IMR-90 (cell line): ENCODE results near the gene MAML2. TPM values are rescaled to one million over a fixed set of nuclear protein-coding genes. Genes with fewer than 3 reads are reported as not detected.

Experiments used
- ATAC-seq: fragments of 200-7000 bp; cut with Tn5 transposase; 2 replicates; pipeline ENCODE4 v1.9.1; 2020; ENCODE audit warnings: low read depth, mild to moderate bottlenecking, moderate library complexity
- BruUV-seq: library from RNA; stranded (reverse); fragments of 400-500 nt; replicated peaks from 2 replicates; lab custom pipeline; 2021; lab: Mats Ljungman, UMichigan
- CTCF ChIA-PET: fragments of 300-600 bp; formaldehyde crosslinking; extraction: SDS; loops from one replicate; lab custom pipeline; 2021; ENCODE audit warnings: antibody characterized with exemption; lab: Yijun Ruan, JAX
- POLR2A ChIA-PET: fragments of 300-600 bp; sonication (Branson Sonifier 250); formaldehyde crosslinking; loops from one replicate; lab custom pipeline; 2022; ENCODE audit warnings: antibody characterized with exemption; ENCODE audit not compliant: unreplicated experiment; lab: Charles Lee
- DNase-seq: peaks from one replicate; pipeline ENCODE4 v3.0.0; 2013
- H2AFZ ChIP-seq: replicated peaks from 2 replicates; pipeline ENCODE3; 2013; ENCODE audit warnings: low read length, mild to moderate bottlenecking; ENCODE audit not compliant: poor library complexity
- H2AK5ac ChIP-seq: 2 replicates; pipeline ENCODE4 v1.6.1; 2013; ENCODE audit warnings: low read depth, low read length, inconsistent platforms
- H2AK9ac ChIP-seq: replicated peaks from 2 replicates; pipeline ENCODE3; 2013; ENCODE audit warnings: mild to moderate bottlenecking, low read depth, low read length, moderate library complexity; ENCODE audit not compliant: poor library complexity
- H2BK120ac ChIP-seq: 2 replicates; pipeline ENCODE4 v1.6.1; 2013; ENCODE audit warnings: low read depth, low read length, inconsistent platforms
- H2BK15ac ChIP-seq: 3 replicates; pipeline ENCODE4 v1.6.1; 2013; ENCODE audit warnings: low read depth, low read length, inconsistent platforms
- H2BK20ac ChIP-seq: 2 replicates; pipeline ENCODE4 v1.6.1; 2013; ENCODE audit warnings: low read depth, mild to moderate bottlenecking, inconsistent platforms, low read length, moderate library complexity
- H2BK5ac ChIP-seq: 2 replicates; pipeline ENCODE4 v1.6.1; 2013; ENCODE audit warnings: mild to moderate bottlenecking, low read depth, low read length, inconsistent platforms; ENCODE audit not compliant: poor library complexity, severe bottlenecking
- H3K14ac ChIP-seq: replicated peaks from 2 replicates; pipeline ENCODE4 v1.6.1; 2013; ENCODE audit warnings: low read depth, low read length, inconsistent platforms
- H3K18ac ChIP-seq: 2 replicates; pipeline ENCODE4 v1.6.1; 2013; ENCODE audit warnings: low read depth, low read length, control low read depth
- H3K23ac ChIP-seq: 2 replicates; pipeline ENCODE4 v1.6.1; 2013; ENCODE audit warnings: low read depth, low read length, inconsistent platforms
- H3K27ac ChIP-seq: 2 replicates; pipeline ENCODE4 v1.5.1; 2013; ENCODE audit warnings: mild to moderate bottlenecking, control low read depth, low read length; ENCODE audit not compliant: insufficient read depth
- H3K27me3 ChIP-seq: 2 replicates; pipeline ENCODE4 v1.6.1; 2013; ENCODE audit warnings: low read length; ENCODE audit not compliant: control insufficient read depth, insufficient read depth
- H3K36me3 ChIP-seq: 2 replicates; pipeline ENCODE4 v1.6.1; 2013; ENCODE audit warnings: low read length, mixed read lengths; ENCODE audit not compliant: control insufficient read depth, insufficient read depth
- H3K4ac ChIP-seq: 2 replicates; pipeline ENCODE4 v1.6.1; 2013; ENCODE audit warnings: low read depth, low read length, inconsistent platforms
- H3K4me1 ChIP-seq: 2 replicates; pipeline ENCODE4 v1.6.1; 2013; ENCODE audit warnings: low read length, mixed read lengths; ENCODE audit not compliant: control insufficient read depth, insufficient read depth
- H3K4me2 ChIP-seq: 2 replicates; pipeline ENCODE4 v1.6.1; 2013; ENCODE audit warnings: low read depth, mild to moderate bottlenecking, control low read depth, low read length, moderate library complexity
- H3K4me3 ChIP-seq: 2 replicates; pipeline ENCODE4 v1.5.1; 2013; ENCODE audit warnings: low read depth, mild to moderate bottlenecking, control low read depth, low read length, moderate library complexity; ENCODE audit not compliant: insufficient read depth
- H3K56ac ChIP-seq: 2 replicates; pipeline ENCODE4 v1.6.1; 2013; ENCODE audit warnings: low read length, inconsistent platforms; ENCODE audit not compliant: insufficient read depth; ENCODE audit errors: extremely low read depth
- H3K79me1 ChIP-seq, 2 experiments: 2 replicates each; pipeline ENCODE4 v1.6.1; 2013; ENCODE audit warnings: low read length in 2 of 2, inconsistent platforms in 1 of 2, low read depth in 1 of 2
- H3K9ac ChIP-seq: 2 replicates; pipeline ENCODE4 v1.6.1; 2013; ENCODE audit warnings: low read depth, low read length, control low read depth
- H3K9me1 ChIP-seq: 2 replicates; pipeline ENCODE4 v1.6.1; 2013; ENCODE audit warnings: low read length, inconsistent platforms; ENCODE audit not compliant: insufficient read depth
- H3K9me3 ChIP-seq: 2 replicates; pipeline ENCODE4 v1.6.1; 2013; ENCODE audit warnings: low read length; ENCODE audit not compliant: control insufficient read depth, insufficient read depth
- H4K20me1 ChIP-seq: 2 replicates; pipeline ENCODE4 v1.6.1; 2013; ENCODE audit warnings: low read length, inconsistent platforms; ENCODE audit not compliant: insufficient read depth
- H4K5ac ChIP-seq: 2 replicates; pipeline ENCODE4 v1.6.1; 2013; ENCODE audit warnings: mild to moderate bottlenecking, low read depth, low read length, control low read depth
- H4K8ac ChIP-seq, 2 experiments: 2 replicates each; pipeline ENCODE4 v1.6.1; 2013; ENCODE audit warnings: low read depth in 2 of 2, low read length in 2 of 2, control low read depth in 1 of 2, inconsistent platforms in 1 of 2
- H4K91ac ChIP-seq: 2 replicates; pipeline ENCODE4 v1.6.1; 2013; ENCODE audit warnings: low read depth, low read length, inconsistent platforms; ENCODE audit not compliant: insufficient read depth
- BHLHE40 ChIP-seq: fragments of 150-350 bp; IDR thresholded peaks from 2 replicates; pipeline ENCODE4 v1.6.1; 2016; ENCODE audit warnings: mild to moderate bottlenecking, low read depth, low read length
- CEBPB ChIP-seq: IDR thresholded peaks from 2 replicates; pipeline ENCODE4 v1.6.1; 2012; ENCODE audit warnings: low read depth, low read length, improper control_type of control experiment
- CHD1 ChIP-seq: IDR thresholded peaks from 2 replicates; pipeline ENCODE4 v1.6.1; 2012; ENCODE audit warnings: low read depth, low read length, improper control_type of control experiment
- FOS ChIP-seq: fragments of 150-350 bp; IDR thresholded peaks from 2 replicates; pipeline ENCODE4 v1.6.1; 2016; ENCODE audit warnings: low read depth, low read length
- MAFK ChIP-seq: IDR thresholded peaks from 2 replicates; pipeline ENCODE4 v1.6.1; 2012; ENCODE audit warnings: low read depth, low read length, improper control_type of control experiment
- MAZ ChIP-seq: IDR thresholded peaks from 2 replicates; pipeline ENCODE4 v1.6.1; 2012; ENCODE audit warnings: low read depth, mild to moderate bottlenecking, low read length, improper control_type of control experiment, moderate library complexity, borderline replicate concordance
- MXI1 ChIP-seq: IDR thresholded peaks from 2 replicates; pipeline ENCODE4 v1.6.1; 2012; ENCODE audit warnings: low read depth, mild to moderate bottlenecking, low read length, moderate library complexity, borderline replicate concordance
- POLR2A ChIP-seq: IDR thresholded peaks from 2 replicates; pipeline ENCODE4 v1.6.1; 2012; ENCODE audit warnings: mild to moderate bottlenecking, low read depth, low read length
- RAD21 ChIP-seq: IDR thresholded peaks from 2 replicates; pipeline ENCODE4 v1.6.1; 2012; ENCODE audit warnings: low read length, improper control_type of control experiment
- RFX5 ChIP-seq: IDR thresholded peaks from 2 replicates; pipeline ENCODE4 v1.8.0; 2012; ENCODE audit warnings: low read depth, mild to moderate bottlenecking, low read length, moderate library complexity
- SMC3 ChIP-seq: fragments of 150-350 bp; IDR thresholded peaks from 2 replicates; pipeline ENCODE4 v1.6.1; 2016; ENCODE audit warnings: low read depth, mild to moderate bottlenecking, antibody characterized with exemption, low read length, moderate library complexity
- WGBS, 2 experiments: methylation state at CpG; one replicate each; pipeline versions ENCODE4 v1.1.5 to v1.1.7; 2013; ENCODE audit warnings: missing lambda C conversion rate in 2 of 2; ENCODE audit not compliant: insufficient read length in 1 of 2; ENCODE audit errors: extremely low coverage in 2 of 2; 5-methylcytosine and 5-hydroxymethylcytosine counted together
- dilution Hi-C: fragments of 300-500 bp; cut with HindIII; formaldehyde crosslinking; loops from one replicate; pipeline ENCODE4 v1.14.3; 2018; ENCODE audit warnings: low sequenced_read_pairs; ENCODE audit not compliant: unreplicated experiment
- in situ Hi-C: fragments of 300-500 bp; cut with MboI; formaldehyde crosslinking; loops from 3 replicates; pipeline ENCODE4 v1.14.3; 2019; ENCODE audit warnings: low sequenced_read_pairs, inconsistent platforms, mixed read lengths
- intact Hi-C: fragments of 100-400 bp; cut with micrococcal nuclease; formaldehyde crosslinking; loops from 2 replicates; pipeline ENCODE4 v1.10.0; 2022
- polyA plus RNA-seq, 3 experiments: library from polyadenylated mRNA; depleted of rRNA; stranded (reverse); fragments of >200 nt; gene quantifications; 2 replicates each; pipeline ENCODE4 v1.2.3, GENCODE V29; 2012; ENCODE audit warnings: low replicate concordance in 1 of 3
- total RNA-seq: library from RNA; depleted of rRNA; stranded (reverse); fragments of >200 nt; gene quantifications from 2 replicates; pipeline ENCODE4 v1.2.3, GENCODE V29; 2012
- TF ChIP-seq, protein P1 (sequence below): fragments of 150-350 bp; IDR thresholded peaks from 2 replicates; pipeline ENCODE4 v1.6.1; 2016; ENCODE audit warnings: low read depth, mild to moderate bottlenecking, low read length, moderate library complexity, borderline replicate concordance
- TF ChIP-seq, protein P2 (sequence below): fragments of 150-350 bp; IDR thresholded peaks from 2 replicates; pipeline ENCODE4 v1.6.1; 2017; ENCODE audit warnings: mild to moderate bottlenecking, antibody characterized with exemption, low read length, low read depth
- TF ChIP-seq, protein P3 (sequence below): conservative IDR thresholded peaks from 2 replicates; pipeline ENCODE4 v1.5.1; 2012; ENCODE audit warnings: mild to moderate bottlenecking, low read depth, low read length, improper control_type of control experiment

The MAML2 gene
- total and polyA plus RNA-seq, 2 of the 4 experiments (the other 2 are of a cell fraction), result 15.0 to 19.5 TPM

DNA sequence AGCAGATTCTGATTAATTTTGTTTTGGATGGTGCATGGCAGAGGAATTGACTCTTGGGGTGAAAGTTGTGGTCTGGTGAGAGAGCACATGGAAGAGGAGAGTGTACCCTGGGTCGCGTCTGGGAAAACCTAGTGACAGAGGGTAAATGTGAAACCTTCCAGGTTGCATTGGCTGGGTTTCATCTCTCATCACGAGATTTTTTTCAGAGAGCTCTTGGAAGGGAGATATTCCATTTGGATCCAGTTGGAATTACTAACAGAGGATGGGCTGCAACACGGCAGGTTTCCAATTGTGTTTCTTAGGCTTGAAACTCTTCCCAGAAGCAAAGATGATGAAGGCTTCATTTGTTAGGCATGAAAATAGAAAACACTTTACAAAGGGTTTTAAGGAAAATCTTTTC, 309.4 kb downstream of the MAML2 start:
- H2AK9ac ChIP-seq, result no peak overlapping the region
- H3K9ac ChIP-seq, result no peak overlapping the region
- no peak overlapping the region for H2BK120ac ChIP-seq
- no peak for TF ChIP-seq RAD21
- no peak for TF ChIP-seq FOS
- no peak for TF ChIP-seq RFX5
- no peak for TF ChIP-seq SMC3
- TF ChIP-seq BHLHE40, result no peak
- TF ChIP-seq POLR2A, result no peak
- TF ChIP-seq MAFK, result no peak
- TF ChIP-seq CHD1, result no peak
- TF ChIP-seq, protein P1, sequence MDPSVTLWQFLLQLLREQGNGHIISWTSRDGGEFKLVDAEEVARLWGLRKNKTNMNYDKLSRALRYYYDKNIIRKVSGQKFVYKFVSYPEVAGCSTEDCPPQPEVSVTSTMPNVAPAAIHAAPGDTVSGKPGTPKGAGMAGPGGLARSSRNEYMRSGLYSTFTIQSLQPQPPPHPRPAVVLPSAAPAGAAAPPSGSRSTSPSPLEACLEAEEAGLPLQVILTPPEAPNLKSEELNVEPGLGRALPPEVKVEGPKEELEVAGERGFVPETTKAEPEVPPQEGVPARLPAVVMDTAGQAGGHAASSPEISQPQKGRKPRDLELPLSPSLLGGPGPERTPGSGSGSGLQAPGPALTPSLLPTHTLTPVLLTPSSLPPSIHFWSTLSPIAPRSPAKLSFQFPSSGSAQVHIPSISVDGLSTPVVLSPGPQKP, result no peak
- TF ChIP-seq MXI1, result no peak
- TF ChIP-seq, protein P2, sequence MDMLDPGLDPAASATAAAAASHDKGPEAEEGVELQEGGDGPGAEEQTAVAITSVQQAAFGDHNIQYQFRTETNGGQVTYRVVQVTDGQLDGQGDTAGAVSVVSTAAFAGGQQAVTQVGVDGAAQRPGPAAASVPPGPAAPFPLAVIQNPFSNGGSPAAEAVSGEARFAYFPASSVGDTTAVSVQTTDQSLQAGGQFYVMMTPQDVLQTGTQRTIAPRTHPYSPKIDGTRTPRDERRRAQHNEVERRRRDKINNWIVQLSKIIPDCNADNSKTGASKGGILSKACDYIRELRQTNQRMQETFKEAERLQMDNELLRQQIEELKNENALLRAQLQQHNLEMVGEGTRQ, result no peak
- TF ChIP-seq CEBPB, result no peak
- TF ChIP-seq MAZ, result no peak
- TF ChIP-seq, protein P3, sequence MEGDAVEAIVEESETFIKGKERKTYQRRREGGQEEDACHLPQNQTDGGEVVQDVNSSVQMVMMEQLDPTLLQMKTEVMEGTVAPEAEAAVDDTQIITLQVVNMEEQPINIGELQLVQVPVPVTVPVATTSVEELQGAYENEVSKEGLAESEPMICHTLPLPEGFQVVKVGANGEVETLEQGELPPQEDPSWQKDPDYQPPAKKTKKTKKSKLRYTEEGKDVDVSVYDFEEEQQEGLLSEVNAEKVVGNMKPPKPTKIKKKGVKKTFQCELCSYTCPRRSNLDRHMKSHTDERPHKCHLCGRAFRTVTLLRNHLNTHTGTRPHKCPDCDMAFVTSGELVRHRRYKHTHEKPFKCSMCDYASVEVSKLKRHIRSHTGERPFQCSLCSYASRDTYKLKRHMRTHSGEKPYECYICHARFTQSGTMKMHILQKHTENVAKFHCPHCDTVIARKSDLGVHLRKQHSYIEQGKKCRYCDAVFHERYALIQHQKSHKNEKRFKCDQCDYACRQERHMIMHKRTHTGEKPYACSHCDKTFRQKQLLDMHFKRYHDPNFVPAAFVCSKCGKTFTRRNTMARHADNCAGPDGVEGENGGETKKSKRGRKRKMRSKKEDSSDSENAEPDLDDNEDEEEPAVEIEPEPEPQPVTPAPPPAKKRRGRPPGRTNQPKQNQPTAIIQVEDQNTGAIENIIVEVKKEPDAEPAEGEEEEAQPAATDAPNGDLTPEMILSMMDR, result no peak
- no peak overlapping the region for H3K4me2 ChIP-seq
- H3K4me3 ChIP-seq, result no peak overlapping the region
- no peak overlapping the region for H4K8ac ChIP-seq
- no peaks in the 10 kb centered on the region for H3K27me3 ChIP-seq
- H2BK5ac ChIP-seq, result no peak overlapping the region
- H3K79me1 ChIP-seq, result peaks cover 16 to 20% of the 10 kb centered on the region in 2 experiments; a peak in 3 of 4 replicates
- H3K36me3 ChIP-seq, result peaks cover 3% of the 10 kb centered on the region
- ChIA-PET POLR2A (no interaction called here), CTCF (interaction anchor here (1.4 kb wide), 1 partner anchor 308 kb away, joined by 3 read pairs; no protein-coding TSS in a partner anchor)
- dilution Hi-C loops, result loop anchor here (25.0 kb wide), 1 partner anchor 329 kb away; no protein-coding TSS in a partner anchor
- no TSS peak for BruUV-seq
- H3K56ac ChIP-seq, result no peak overlapping the region
- no peak overlapping the region for H3K4ac ChIP-seq
- H2BK20ac ChIP-seq, result no peak overlapping the region
- H4K20me1 ChIP-seq, result no peaks in the 10 kb centered on the region
- DNase-seq (no peak), ATAC-seq (no peak)
- H2AFZ ChIP-seq, result no peak overlapping the region
- no peaks in the 10 kb centered on the region for H3K9me1 ChIP-seq
- in situ Hi-C loops, result no loop called here
- H3K23ac ChIP-seq, result no peak overlapping the region
- H2BK15ac ChIP-seq, result no peak overlapping the region
- H4K5ac ChIP-seq, result no peak overlapping the region; the same call in 1 of the 2 replicates
- H3K18ac ChIP-seq, result no peak overlapping the region
- H2AK5ac ChIP-seq, result no peak overlapping the region
- no peak overlapping the region for H4K91ac ChIP-seq
- no peaks in the 10 kb centered on the region for H3K9me3 ChIP-seq
- intact Hi-C loops, result no loop called here
- WGBS, 2 experiments, result no CpG with 5 or more reads among the region's 4 CpGs
- no peak overlapping the region for H3K27ac ChIP-seq
- H3K4me1 ChIP-seq, result peaks cover 4% of the 10 kb centered on the region
- no peak overlapping the region for H3K14ac ChIP-seq
